DOHH2 (cell line): ENCODE results near the gene ETFA.

Experiments
- H3F3A ChIP-seq: fragments of 200-600 bp; sonication (generic), shearing (Covaris generic); 2 replicates; pipeline ENCODE4 v1.6.0; 2016; ENCODE audit warnings: antibody characterized with exemption, mild to moderate bottlenecking; ENCODE audit not compliant: control insufficient read depth, insufficient read depth
- H3K27ac ChIP-seq: fragments of 200-600 bp; sonication (generic); 2 replicates; pipeline ENCODE4 v1.5.1; 2014; ENCODE audit warnings: low read depth, mild to moderate bottlenecking, low read length, moderate library complexity
- H3K27me3 ChIP-seq: fragments of 200-600 bp; sonication (generic); 2 replicates; pipeline ENCODE4 v1.6.1; 2014; ENCODE audit warnings: mild to moderate bottlenecking, low read length, mixed read lengths; ENCODE audit not compliant: control insufficient read depth
- H3K36me3 ChIP-seq: fragments of 200-600 bp; sonication (generic); 2 replicates; pipeline ENCODE4 v1.6.1; 2014; ENCODE audit warnings: mild to moderate bottlenecking, low read length, moderate library complexity, mixed read lengths; ENCODE audit not compliant: control insufficient read depth
- H3K4me1 ChIP-seq: fragments of 200-600 bp; sonication (generic); 2 replicates; pipeline ENCODE4 v1.6.1; 2014; ENCODE audit warnings: mild to moderate bottlenecking, low read length, mixed read lengths; ENCODE audit not compliant: control insufficient read depth
- H3K4me2 ChIP-seq: fragments of 200-600 bp; sonication (generic); 2 replicates; pipeline ENCODE4 v1.6.0; 2014; ENCODE audit warnings: mild to moderate bottlenecking, low read length, moderate library complexity
- H3K4me3 ChIP-seq: fragments of 200-600 bp; sonication (generic); 2 replicates; pipeline ENCODE4 v1.5.1; 2014; ENCODE audit warnings: mild to moderate bottlenecking, low read length, mixed read lengths
- H3K79me2 ChIP-seq: fragments of 200-600 bp; sonication (generic); 2 replicates; pipeline ENCODE4 v1.6.1; 2014; ENCODE audit warnings: mild to moderate bottlenecking, low read length, mixed read lengths; ENCODE audit not compliant: control insufficient read depth
- H3K9me2 ChIP-seq: fragments of 200-600 bp; sonication (generic); replicated peaks from 2 replicates; pipeline ENCODE4 v1.6.1; 2014; ENCODE audit warnings: mild to moderate bottlenecking, low read length, mixed read lengths; ENCODE audit not compliant: control insufficient read depth
- H3K9me3 ChIP-seq: fragments of 200-600 bp; sonication (generic); 2 replicates; pipeline ENCODE4 v1.6.1; 2014; ENCODE audit warnings: antibody characterized with exemption, low read length, mixed read lengths; ENCODE audit not compliant: control insufficient read depth, insufficient read depth
- H4K20me1 ChIP-seq: fragments of 200-600 bp; sonication (generic); 2 replicates; pipeline ENCODE4 v1.6.0; 2014; ENCODE audit warnings: low read depth, mild to moderate bottlenecking, antibody characterized with exemption, low read length, moderate library complexity; ENCODE audit not compliant: control insufficient read depth, insufficient read depth
- CTCF ChIP-seq: fragments of 200-600 bp; sonication (generic); IDR thresholded peaks from one replicate; pipeline ENCODE4 v1.5.1; 2014; ENCODE audit warnings: antibody characterized with exemption, mild to moderate bottlenecking, low read depth, low read length; ENCODE audit not compliant: poor library complexity, severe bottlenecking
- EZH2phosphoT487 ChIP-seq: fragments of 200-600 bp; sonication (generic); IDR thresholded peaks from 2 replicates; pipeline ENCODE4 v1.6.1; 2017; ENCODE audit warnings: borderline replicate concordance, mild to moderate bottlenecking, antibody characterized with exemption, low read length, moderate library complexity, mixed read lengths

ETFA gene

GRCh38 chr15:76293361-76293760 lies 17.9 kb downstream of the ETFA start:
- no peak overlapping the region for H3K27ac ChIP-seq
- H3K4me2 ChIP-seq, result no peak overlapping the region
- H3K79me2 ChIP-seq, result peaks cover 73% of the 10 kb centered on the region
- peaks cover 14% of the 10 kb centered on the region for H3K36me3 ChIP-seq
- no peaks in the 10 kb centered on the region for H3K9me3 ChIP-seq
- no peaks in the 10 kb centered on the region for H3K9me2 ChIP-seq
- H3F3A ChIP-seq, result peaks cover 2% of the 10 kb centered on the region; the same call in 1 of the 2 replicates
- no peak for TF ChIP-seq EZH2phosphoT487
- no peak for TF ChIP-seq CTCF
- H3K4me3 ChIP-seq, result no peak overlapping the region
- H3K27me3 ChIP-seq, result no peaks in the 10 kb centered on the region
- peaks cover 8% of the 10 kb centered on the region; the same call in 1 of the 2 replicates for H4K20me1 ChIP-seq
- no peaks in the 10 kb centered on the region for H3K4me1 ChIP-seq

DNA sequence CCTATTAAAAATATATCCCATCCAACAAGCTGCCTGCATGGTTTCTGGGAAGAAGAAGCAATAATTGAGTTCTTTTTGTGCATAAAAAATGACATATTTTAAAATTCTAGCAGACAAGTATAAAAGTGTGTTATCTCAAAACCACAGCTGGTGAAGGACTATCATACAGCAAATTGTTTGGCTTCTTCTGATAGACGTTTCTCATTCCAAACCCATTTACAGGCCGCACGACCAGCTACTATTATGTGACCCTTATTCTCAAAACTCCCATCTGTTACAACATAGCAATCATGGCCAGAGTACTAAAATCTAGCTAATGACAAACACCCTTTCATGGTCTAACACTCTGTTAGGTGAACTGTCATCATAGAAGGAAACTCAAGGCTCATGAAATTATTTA lies 21.7 kb downstream of the ETFA start:
- H3K9me3 ChIP-seq, result no peaks in the 10 kb centered on the region
- H3K79me2 ChIP-seq, result peaks cover 40% of the 10 kb centered on the region
- H3K27me3 ChIP-seq, result no peaks in the 10 kb centered on the region
- no peak overlapping the region for H3K4me2 ChIP-seq
- H3F3A ChIP-seq, result 0 out of 2 replicates have a peak, but pooled peaks cover 2% of the 10 kb centered on the region
- TF ChIP-seq EZH2phosphoT487 (no peak), CTCF (no peak)
- H4K20me1 ChIP-seq, result no peaks in the 10 kb centered on the region
- no peak overlapping the region for H3K27ac ChIP-seq
- H3K4me3 ChIP-seq, result no peak overlapping the region
- peaks cover 39% of the 10 kb centered on the region for H3K36me3 ChIP-seq
- no peaks in the 10 kb centered on the region for H3K4me1 ChIP-seq
- H3K9me2 ChIP-seq, result no peaks in the 10 kb centered on the region

DNA sequence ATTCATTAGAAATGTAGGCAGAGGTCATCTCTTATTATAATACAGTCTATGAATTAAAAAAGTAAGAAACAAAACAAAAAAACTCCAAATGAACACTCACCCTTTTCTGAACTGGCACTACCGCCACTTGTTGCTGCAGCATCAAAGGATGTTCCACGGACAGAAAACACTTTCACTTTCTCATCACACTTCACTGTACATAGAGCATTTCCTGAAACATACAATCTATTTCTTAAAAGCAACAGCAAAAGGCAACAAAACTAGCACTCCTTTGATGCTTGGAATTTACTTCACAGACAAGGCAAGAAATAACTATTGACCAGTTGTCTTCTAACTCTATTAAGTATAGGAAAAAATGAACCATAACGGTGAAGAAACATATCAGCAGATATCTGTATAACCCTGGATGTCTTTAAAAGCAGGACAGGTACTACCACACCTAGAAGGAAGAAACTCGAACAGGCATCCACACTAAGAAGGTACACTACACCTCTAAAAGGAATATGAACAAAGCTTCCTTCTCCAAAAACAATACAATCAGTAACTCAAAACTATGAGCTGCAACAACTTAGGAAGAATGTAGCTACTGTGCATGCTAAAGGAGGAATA lies 24.9 kb downstream of the ETFA start:
- Histone ChIP-seq H3K9me2 (no peaks in the 10 kb centered on the region), H3K36me3 (peaks cover 62% of the 10 kb centered on the region), H3K4me3 (no peak overlapping the region), H3K27me3 (no peaks in the 10 kb centered on the region), H3K79me2 (peaks cover 9% of the 10 kb centered on the region; the same call in 1 of the 2 replicates), H4K20me1 (no peaks in the 10 kb centered on the region), H3F3A (0 out of 2 replicates have a peak, but pooled peaks cover 2% of the 10 kb centered on the region), H3K9me3 (no peaks in the 10 kb centered on the region), H3K4me1 (no peaks in the 10 kb centered on the region), H3K27ac (no peak overlapping the region), H3K4me2 (no peak overlapping the region)
- TF ChIP-seq CTCF, result no peak
- no peak for TF ChIP-seq EZH2phosphoT487
